PFSK-1 (cell line): Measurements from ENCODE around the gene HS3ST3A1.

Experiments used
- POLR2AphosphoS5 ChIP-seq: IDR thresholded peaks from 2 replicates; pipeline ENCODE4 v1.6.1; 2012; ENCODE audit warnings: low read depth, mild to moderate bottlenecking, control low read depth, low read length, moderate library complexity
- REST ChIP-seq, 2 experiments: IDR thresholded peaks; 2 replicates each; pipeline versions ENCODE4 v1.6.1 to v1.8.0; 2011 to 2012; ENCODE audit warnings: low read depth in 2 of 2, low read length in 2 of 2, control low read depth in 1 of 2, inconsistent platforms in 1 of 2, mild to moderate bottlenecking in 1 of 2, moderate library complexity in 1 of 2; ENCODE audit not compliant: insufficient read depth in 1 of 2
- SIN3A ChIP-seq: IDR thresholded peaks from 2 replicates; pipeline ENCODE4 v1.6.1; 2012; ENCODE audit warnings: mild to moderate bottlenecking, low read length, moderate library complexity, borderline replicate concordance; ENCODE audit not compliant: insufficient read depth
- TAF1 ChIP-seq: IDR thresholded peaks from 2 replicates; pipeline ENCODE4 v1.6.1; 2012; ENCODE audit warnings: low read length, control low read depth, borderline replicate concordance; ENCODE audit not compliant: insufficient read depth

GRCh38 chr17:13569398-13570123 lies 32.2 kb downstream of the HS3ST3A1 start:
- no peak for TF ChIP-seq REST (IDR thresholded peaks at IDR 0.05; ENCODE audit: insufficient read depth in 1 of 2, low read depth in 2 of 2, low read length in 2 of 2)
- no peak for TF ChIP-seq POLR2AphosphoS5
- TF ChIP-seq TAF1, result no peak
- no peak for TF ChIP-seq SIN3A
